Measurements from ENCODE around the gene MEGF6. TPM values are rescaled to one million over a fixed set of nuclear protein-coding genes. Genes with fewer than 3 reads are reported as not detected.
A peak's percentile ranks its signal among the peaks of the same experiment; 100 is the strongest.

Gene MEGF6
- total RNA-seq, 2 donors from 2014 or later: 273 to 304 TPM

DNA sequence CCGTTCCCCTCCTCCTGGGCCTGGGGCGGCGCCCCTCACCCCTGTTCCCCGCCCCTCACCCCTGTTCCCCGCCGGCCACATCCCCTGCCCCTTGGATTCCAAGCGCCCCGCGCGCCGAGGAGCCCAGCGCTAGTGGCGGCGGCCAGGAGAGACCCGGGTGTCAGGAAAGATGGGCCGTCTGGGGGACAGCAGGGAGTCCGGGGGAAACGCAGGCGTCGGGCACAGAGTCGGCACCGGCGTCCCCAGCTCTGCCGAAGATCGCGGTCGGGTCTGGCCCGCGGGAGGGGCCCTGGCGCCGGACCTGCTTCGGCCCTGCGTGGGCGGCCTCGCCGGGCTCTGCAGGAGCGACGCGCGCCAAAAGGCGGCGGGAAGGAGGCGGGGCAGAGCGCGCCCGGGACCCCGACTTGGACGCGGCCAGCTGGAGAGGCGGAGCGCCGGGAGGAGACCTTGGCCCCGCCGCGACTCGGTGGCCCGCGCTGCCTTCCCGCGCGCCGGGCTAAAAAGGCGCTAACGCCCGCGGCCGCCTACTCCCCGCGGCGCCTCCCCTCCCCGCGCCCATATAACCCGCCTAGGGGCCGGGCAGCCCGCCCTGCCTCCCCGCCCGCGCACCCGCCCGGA lies 40.7 kb upstream of the MEGF6 start, which contains the start of gene TP73:
TP73 (plus strand) TSS at position 587 of the 618 bp plus-strand sequence. CDS start 29,850 bp downstream, outside the sequence.
- H3K9me3 ChIP-seq: no peaks in the 10 kb centered on the region
- ATAC-seq (ENCODE audit: insufficient number of reproducible peaks, low FRiP score, low read depth) (no peak), DNase-seq (ENCODE audit: low spot score) (no peak)
- H3K27ac ChIP-seq: no peak within 1 kb of the TSS
- H3K4me3 ChIP-seq: peak within 1 kb of the TSS; percentile 88
- peaks cover 17 to 36% of the 10 kb centered on the region in 2 donors for H3K4me1 ChIP-seq (ENCODE audit: control insufficient read depth in 1 of 2, low read depth in 2 of 2)
- H3K27me3 ChIP-seq (replicated peaks; ENCODE audit: insufficient read depth): peaks cover 25% of the 10 kb centered on the region
- peaks cover 3% of the 10 kb centered on the region for H3K36me3 ChIP-seq
- TF ChIP-seq, protein P1, sequence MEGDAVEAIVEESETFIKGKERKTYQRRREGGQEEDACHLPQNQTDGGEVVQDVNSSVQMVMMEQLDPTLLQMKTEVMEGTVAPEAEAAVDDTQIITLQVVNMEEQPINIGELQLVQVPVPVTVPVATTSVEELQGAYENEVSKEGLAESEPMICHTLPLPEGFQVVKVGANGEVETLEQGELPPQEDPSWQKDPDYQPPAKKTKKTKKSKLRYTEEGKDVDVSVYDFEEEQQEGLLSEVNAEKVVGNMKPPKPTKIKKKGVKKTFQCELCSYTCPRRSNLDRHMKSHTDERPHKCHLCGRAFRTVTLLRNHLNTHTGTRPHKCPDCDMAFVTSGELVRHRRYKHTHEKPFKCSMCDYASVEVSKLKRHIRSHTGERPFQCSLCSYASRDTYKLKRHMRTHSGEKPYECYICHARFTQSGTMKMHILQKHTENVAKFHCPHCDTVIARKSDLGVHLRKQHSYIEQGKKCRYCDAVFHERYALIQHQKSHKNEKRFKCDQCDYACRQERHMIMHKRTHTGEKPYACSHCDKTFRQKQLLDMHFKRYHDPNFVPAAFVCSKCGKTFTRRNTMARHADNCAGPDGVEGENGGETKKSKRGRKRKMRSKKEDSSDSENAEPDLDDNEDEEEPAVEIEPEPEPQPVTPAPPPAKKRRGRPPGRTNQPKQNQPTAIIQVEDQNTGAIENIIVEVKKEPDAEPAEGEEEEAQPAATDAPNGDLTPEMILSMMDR (IDR thresholded peaks at IDR 0.05): no peak

DNA sequence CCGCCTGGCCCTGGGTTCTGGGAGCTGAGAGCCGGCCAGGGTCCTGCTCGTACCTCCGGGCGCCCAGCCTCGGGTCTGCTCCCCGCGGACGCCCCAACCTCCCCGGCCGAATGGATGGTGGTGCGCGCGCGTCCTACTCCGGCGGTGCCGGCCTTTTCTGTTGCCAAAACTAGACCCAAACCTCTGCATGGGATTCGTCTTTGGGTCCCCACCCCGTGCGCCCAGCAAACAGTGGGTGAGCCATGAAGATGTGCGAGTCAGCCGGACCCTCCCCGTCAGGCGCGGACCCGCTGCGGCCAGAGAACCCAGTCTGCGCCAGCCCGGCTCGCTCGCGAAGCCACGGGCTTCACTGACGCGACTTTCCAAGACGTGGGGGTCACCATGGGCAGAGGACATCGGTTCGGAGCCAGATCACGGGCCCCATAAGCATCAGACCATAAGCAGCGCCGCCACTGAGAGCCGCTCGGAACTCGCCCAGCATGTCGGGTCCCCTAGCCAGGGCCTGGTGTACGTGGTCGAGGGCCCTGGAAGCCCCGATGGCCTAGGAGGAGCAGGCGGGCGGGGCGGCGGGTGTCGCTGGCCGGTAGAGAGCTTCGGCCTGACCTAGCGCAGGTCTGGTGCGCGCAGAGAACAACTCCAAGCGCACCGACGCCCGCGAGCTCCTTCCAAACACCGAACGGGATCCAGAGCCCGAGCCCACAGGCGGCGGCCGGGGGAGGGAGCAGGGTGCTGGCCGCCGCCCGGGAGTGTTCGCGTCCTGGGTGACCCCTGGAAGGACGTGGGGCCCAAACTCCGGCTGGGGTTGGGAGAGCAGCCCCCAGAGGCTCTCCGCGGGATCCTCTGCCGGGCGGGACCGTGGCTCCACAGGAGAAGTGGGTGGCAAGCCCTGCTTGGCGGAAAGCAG lies 40.0 kb upstream of the MEGF6 start:
- Histone ChIP-seq H3K36me3 (peaks cover 10% of the 10 kb centered on the region), H3K4me1 (ENCODE audit: control insufficient read depth in 1 of 2, low read depth in 2 of 2) (peaks cover 17 to 36% of the 10 kb centered on the region in 2 donors), H3K4me3 (peak overlapping the region; percentile 88), H3K27ac (no peak overlapping the region), H3K9me3 (no peaks in the 10 kb centered on the region), H3K27me3 (replicated peaks; ENCODE audit: insufficient read depth) (peaks cover 25% of the 10 kb centered on the region)
- TF ChIP-seq, protein P1 (IDR thresholded peaks at IDR 0.05): no peak
- ATAC-seq (ENCODE audit: insufficient number of reproducible peaks, low FRiP score, low read depth) (no peak), DNase-seq (ENCODE audit: low spot score) (no peak)

DNA sequence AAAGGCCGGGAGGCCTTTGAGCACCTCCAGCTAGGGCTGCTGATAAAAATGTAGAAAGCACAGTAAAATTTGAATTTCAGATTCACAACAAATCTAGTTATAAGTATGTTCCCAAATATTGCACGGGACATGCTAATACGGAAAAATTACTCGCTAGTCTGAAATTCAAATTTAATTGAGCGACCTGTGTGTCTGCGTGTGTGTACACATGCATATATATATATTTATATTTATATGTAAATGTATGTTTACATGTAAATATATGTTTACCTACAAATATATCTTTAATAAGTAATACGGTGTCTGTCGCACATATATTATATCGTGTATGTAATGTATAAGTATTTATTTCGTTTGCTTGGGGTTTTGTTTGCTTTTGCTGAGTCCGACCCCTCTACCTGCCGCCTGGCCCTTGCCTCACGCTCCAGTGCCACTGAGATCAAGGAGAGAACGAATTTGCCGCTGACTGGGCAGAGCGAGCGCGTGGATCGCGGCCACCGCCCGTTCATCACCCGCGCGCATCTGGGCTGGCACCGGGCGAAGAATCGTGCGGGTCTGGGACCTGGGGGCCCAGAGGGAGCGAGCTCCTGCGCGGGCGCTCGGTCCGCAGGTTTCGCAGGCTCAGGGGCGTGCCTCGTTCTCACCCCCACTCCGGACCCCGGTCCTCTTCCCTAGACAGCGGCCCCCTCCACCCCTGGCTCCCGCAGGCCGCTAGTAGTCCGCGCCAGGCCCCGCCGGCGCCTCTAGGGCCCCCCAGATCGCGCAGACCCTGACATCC lies 39.1 kb upstream of the MEGF6 start:
- Histone ChIP-seq H3K9me3 (no peaks in the 10 kb centered on the region), H3K4me3 (peak overlapping the region; percentile 88), H3K27me3 (replicated peaks; ENCODE audit: insufficient read depth) (peaks cover 25% of the 10 kb centered on the region), H3K36me3 (peaks cover 19% of the 10 kb centered on the region), H3K4me1 (ENCODE audit: control insufficient read depth in 1 of 2, low read depth in 2 of 2) (peaks cover 17 to 36% of the 10 kb centered on the region in 2 donors), H3K27ac (no peak overlapping the region)
- DNase-seq (ENCODE audit: low spot score) (no peak), ATAC-seq (ENCODE audit: insufficient number of reproducible peaks, low FRiP score, low read depth) (no peak)
- TF ChIP-seq, protein P1 (IDR thresholded peaks at IDR 0.05): no peak

DNA sequence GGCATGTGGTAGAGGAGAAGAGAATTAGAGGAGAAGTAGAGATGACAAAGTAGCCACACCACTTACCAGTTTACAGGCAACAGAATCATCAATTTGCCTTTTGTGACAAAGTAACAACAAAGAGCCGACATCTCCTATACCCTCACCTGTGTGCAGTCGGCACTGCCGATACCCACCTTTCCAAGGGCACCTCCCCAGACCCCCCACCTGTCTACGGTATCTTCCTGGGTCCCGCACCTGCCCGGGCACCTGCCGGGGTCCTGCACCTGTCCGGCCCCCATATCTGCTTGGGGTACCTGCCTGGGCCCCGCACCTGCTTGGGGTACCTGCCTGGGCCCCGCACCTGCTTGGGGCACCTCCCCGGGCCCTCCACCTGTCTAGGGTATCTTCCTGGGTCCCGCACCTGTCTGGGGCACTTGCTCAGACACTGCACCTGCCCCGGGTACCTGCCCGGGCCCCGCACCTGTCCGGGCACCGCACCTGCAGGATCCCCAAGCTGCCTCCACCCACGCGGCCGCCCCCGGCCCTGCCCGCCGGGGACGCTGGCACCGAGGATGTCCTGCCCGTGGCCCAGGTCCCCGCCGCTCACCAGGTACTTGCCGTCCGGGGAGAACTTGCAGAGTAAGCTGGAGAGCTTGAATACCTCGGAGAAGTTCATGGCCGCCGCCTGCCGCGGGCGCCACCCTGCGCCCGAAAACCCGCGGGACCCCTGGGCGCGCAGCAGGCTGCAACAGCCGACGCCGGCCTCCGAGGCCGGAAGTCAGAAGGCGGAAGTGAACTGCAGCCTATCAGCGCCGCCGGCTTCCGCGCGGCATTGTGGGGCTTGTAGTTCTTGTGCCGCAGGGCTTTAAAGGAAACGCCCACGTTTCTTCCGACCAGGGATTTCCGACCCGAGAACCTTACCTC lies 38.3 kb upstream of the MEGF6 start, which contains the start of gene WRAP73:
WRAP73 (minus strand) TSS at position 762 of the 906 bp plus-strand sequence; CDS start at position 658, 104 bp downstream.
- Histone ChIP-seq H3K4me1 (ENCODE audit: control insufficient read depth in 1 of 2, low read depth in 2 of 2) (peaks cover 17 to 36% of the 10 kb centered on the region in 2 donors), H3K36me3 (peaks cover 25% of the 10 kb centered on the region), H3K27me3 (replicated peaks; ENCODE audit: insufficient read depth) (peaks cover 25% of the 10 kb centered on the region), H3K4me3 (peak within 1 kb of the TSS; percentile 88), H3K9me3 (no peaks in the 10 kb centered on the region), H3K27ac (no peak within 1 kb of the TSS)
- peak; percentile 87 for ATAC-seq (ENCODE audit: insufficient number of reproducible peaks, low FRiP score, low read depth)
- TF ChIP-seq, protein P1 (IDR thresholded peaks at IDR 0.05): no peak
- peak; percentile 69 for DNase-seq (ENCODE audit: low spot score)

All from thoracic aorta (tissue), 2 donors.